OCI-LY7 (cell line): ENCODE measurements around the gene CPB1. TPM values are rescaled to one million over a fixed set of nuclear protein-coding genes. Genes with fewer than 3 reads are reported as not detected.

ENCODE experiments used
- BruUV-seq: library from RNA; stranded (reverse); fragments of 400-500 nt; replicated peaks from 2 replicates; lab custom pipeline; 2021; lab: Mats Ljungman, UMichigan
- CTCF ChIA-PET: fragments of 300-600 bp; sonication (Branson Sonifier 250); formaldehyde crosslinking; loops from one replicate; lab custom pipeline; 2022; ENCODE audit warnings: antibody characterized with exemption; ENCODE audit not compliant: unreplicated experiment; lab: Charles Lee
- POLR2A ChIA-PET: fragments of 300-600 bp; sonication (Branson Sonifier 250); formaldehyde crosslinking; loops from one replicate; lab custom pipeline; 2022; ENCODE audit warnings: antibody characterized with exemption; lab: Charles Lee
- DNase-seq: peaks from one replicate; pipeline ENCODE4 v3.0.0-alpha.2; 2015; ENCODE audit warnings: low spot score
- H2AFZ ChIP-seq: fragments of 200-600 bp; sonication (generic), shearing (Covaris generic); 2 replicates; pipeline ENCODE4 v1.6.1; 2014; ENCODE audit warnings: mild to moderate bottlenecking, antibody characterized with exemption, low read length, moderate library complexity
- H3K27ac ChIP-seq: fragments of 200-600 bp; sonication (generic); 2 replicates; pipeline ENCODE4 v1.5.1; 2014; ENCODE audit warnings: mixed run types, low read depth, mild to moderate bottlenecking, moderate library complexity, low read length, inconsistent platforms; ENCODE audit not compliant: poor library complexity, severe bottlenecking
- H3K36me3 ChIP-seq: fragments of 200-600 bp; sonication (generic); 2 replicates; pipeline ENCODE4 v1.6.1; 2014; ENCODE audit warnings: mild to moderate bottlenecking, antibody characterized with exemption, low read length, moderate library complexity, mixed read lengths; ENCODE audit not compliant: insufficient read depth
- H3K4me1 ChIP-seq: fragments of 200-600 bp; sonication (generic); 2 replicates; pipeline ENCODE4 v1.5.1; 2014; ENCODE audit warnings: mild to moderate bottlenecking, low read length; ENCODE audit not compliant: insufficient read depth, poor library complexity, severe bottlenecking
- H3K4me2 ChIP-seq: fragments of 200-600 bp; sonication (generic); 2 replicates; pipeline ENCODE4 v1.6.1; 2014; ENCODE audit warnings: mild to moderate bottlenecking, low read length
- H3K4me3 ChIP-seq: fragments of 200-600 bp; sonication (generic); 2 replicates; pipeline ENCODE4 v1.5.1; 2014; ENCODE audit warnings: mild to moderate bottlenecking, low read depth, low read length; ENCODE audit not compliant: poor library complexity, severe bottlenecking
- H3K79me2 ChIP-seq: fragments of 200-600 bp; sonication (generic); 2 replicates; pipeline ENCODE4 v1.6.1; 2016; ENCODE audit warnings: low read depth, mild to moderate bottlenecking, low read length, moderate library complexity, mixed read lengths; ENCODE audit not compliant: insufficient read depth
- H3K9me2 ChIP-seq: fragments of 200-600 bp; sonication (generic); 2 replicates; pipeline ENCODE4 v1.6.1; 2016; ENCODE audit warnings: mild to moderate bottlenecking, low read length, mixed read lengths; ENCODE audit not compliant: insufficient read depth
- H3K9me3 ChIP-seq: fragments of 200-600 bp; sonication (generic); 2 replicates; pipeline ENCODE4 v1.6.1; 2014; ENCODE audit warnings: mild to moderate bottlenecking, mixed run types, low read length, mixed read lengths
- H4K20me1 ChIP-seq: fragments of 200-600 bp; sonication (generic); 2 replicates; pipeline ENCODE4 v1.6.1; 2014; ENCODE audit warnings: mild to moderate bottlenecking, antibody characterized with exemption, low read length, moderate library complexity, mixed read lengths; ENCODE audit not compliant: insufficient read depth
- CTCF ChIP-seq: fragments of 200-600 bp; sonication (generic); conservative IDR thresholded peaks from 2 replicates; pipeline ENCODE4 v1.5.1; 2014; ENCODE audit warnings: mild to moderate bottlenecking, antibody characterized with exemption, low read length, moderate library complexity, mixed read lengths
- EZH2phosphoT487 ChIP-seq: fragments of 200-600 bp; sonication (generic); IDR thresholded peaks from 2 replicates; pipeline ENCODE4 v1.6.1; 2018; ENCODE audit warnings: low read depth, borderline replicate concordance, mild to moderate bottlenecking, mixed run types, antibody characterized with exemption, low read length, moderate library complexity, mixed read lengths
- intact Hi-C: fragments of 100-400 bp; cut with micrococcal nuclease; formaldehyde crosslinking; loops from one replicate; pipeline ENCODE4 v1.10.0; 2022; ENCODE audit not compliant: unreplicated experiment
- total RNA-seq, 2 experiments: library from RNA; depleted of rRNA in 1 of 2; stranded (reverse); fragments of >200 nt in 1 of 2; shearing (Covaris generic) in 1 of 2; gene quantifications; 2 replicates each; pipeline ENCODE4 v1.2.3, GENCODE V29; 2014 to 2022

The CPB1 gene
- total RNA-seq, 2 experiments from 2014 or later = not detected

DNA sequence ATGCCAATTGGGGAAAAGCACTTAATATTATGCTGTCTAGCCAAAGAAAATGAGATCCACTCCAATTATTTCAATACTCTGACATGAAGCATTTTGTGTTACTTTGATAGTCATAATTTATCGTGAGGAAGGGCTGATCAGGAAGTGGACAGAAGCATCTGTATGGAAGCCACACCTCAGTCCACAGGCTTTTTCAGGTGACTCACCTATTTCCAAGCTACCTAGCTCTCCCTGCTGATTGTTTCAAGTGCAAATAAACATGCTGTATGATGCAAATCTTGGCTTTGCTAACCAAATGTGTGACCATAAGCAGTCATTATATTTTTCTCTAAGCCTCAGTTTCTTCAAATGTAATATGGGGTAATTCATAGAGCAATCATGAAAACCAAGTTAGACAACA is 30.8 kb upstream of the CPB1 start:
- Histone ChIP-seq H3K4me3 (no peak overlapping the region), H3K27ac (no peak overlapping the region), H3K79me2 (no peaks in the 10 kb centered on the region), H3K4me1 (no peaks in the 10 kb centered on the region), H4K20me1 (no peaks in the 10 kb centered on the region), H3K9me3 (no peaks in the 10 kb centered on the region), H3K36me3 (no peaks in the 10 kb centered on the region), H3K9me2 (no peaks in the 10 kb centered on the region), H3K4me2 (no peak overlapping the region), H2AFZ (no peak overlapping the region)
- ChIA-PET CTCF (no interaction called here), POLR2A (interaction anchor here (0.6 kb wide), 1 partner anchor 485 kb away, joined by 5 read pairs; no protein-coding TSS in a partner anchor)
- no peak for TF ChIP-seq EZH2phosphoT487
- no peak for TF ChIP-seq CTCF
- intact Hi-C loops = no loop called here
- DNase-seq = no peak
- BruUV-seq = no TSS peak

GRCh38 chr3:148797795-148798194 is 29.8 kb upstream of the CPB1 start:
- CTCF ChIA-PET = no interaction called here
- no peak overlapping the region for H3K27ac ChIP-seq
- H3K9me2 ChIP-seq = no peaks in the 10 kb centered on the region
- no peak for DNase-seq
- no peaks in the 10 kb centered on the region for H3K79me2 ChIP-seq
- POLR2A ChIA-PET = interaction anchor here (1.0 to 1.6 kb wide), 3 partner anchors 9 to 136 kb away, joined by 3 to 4 read pairs (median 3); no protein-coding TSS in a partner anchor
- no peaks in the 10 kb centered on the region for H3K9me3 ChIP-seq
- TF ChIP-seq CTCF (no peak), EZH2phosphoT487 (no peak)
- no TSS peak for BruUV-seq
- no peak overlapping the region for H2AFZ ChIP-seq
- no peaks in the 10 kb centered on the region for H4K20me1 ChIP-seq
- no peaks in the 10 kb centered on the region for H3K4me1 ChIP-seq
- intact Hi-C loops = no loop called here
- H3K4me2 ChIP-seq = no peak overlapping the region
- H3K36me3 ChIP-seq = no peaks in the 10 kb centered on the region
- no peak overlapping the region for H3K4me3 ChIP-seq

DNA sequence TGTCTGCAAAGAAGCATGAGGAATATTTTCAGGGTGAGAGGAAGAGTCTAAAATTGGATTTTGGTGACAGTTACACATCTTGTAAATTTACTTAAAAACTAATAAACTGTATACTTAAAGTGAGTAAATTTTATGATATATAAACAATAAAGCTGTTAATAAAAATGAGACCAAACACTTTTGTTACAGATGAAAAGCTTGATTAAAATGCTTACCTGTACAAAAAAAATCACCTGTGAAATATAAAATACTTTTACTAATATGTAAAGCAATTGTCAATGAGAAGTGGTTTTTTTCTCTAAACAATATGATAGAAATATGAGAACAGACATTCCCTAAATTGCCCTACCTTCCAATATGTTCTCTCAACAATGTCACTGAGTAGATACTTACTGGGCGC is 27.2 kb upstream of the CPB1 start:
- H3K4me2 ChIP-seq = no peak overlapping the region
- no peak overlapping the region for H3K4me3 ChIP-seq
- no peak overlapping the region for H3K27ac ChIP-seq
- no peaks in the 10 kb centered on the region for H4K20me1 ChIP-seq
- no peak for DNase-seq
- no peaks in the 10 kb centered on the region for H3K9me3 ChIP-seq
- intact Hi-C loops = no loop called here
- H2AFZ ChIP-seq = no peak overlapping the region
- TF ChIP-seq EZH2phosphoT487 (no peak), CTCF (no peak)
- ChIA-PET CTCF (no interaction called here), POLR2A (interaction anchor here (0.8 kb wide), 1 partner anchor 468 kb away, joined by 3 read pairs; no protein-coding TSS in a partner anchor)
- H3K9me2 ChIP-seq = no peaks in the 10 kb centered on the region
- no peaks in the 10 kb centered on the region for H3K36me3 ChIP-seq
- H3K79me2 ChIP-seq = no peaks in the 10 kb centered on the region
- no peaks in the 10 kb centered on the region for H3K4me1 ChIP-seq
- no TSS peak for BruUV-seq
